ENCODE results near the gene AK3. TPM values are rescaled to one million over a fixed set of nuclear protein-coding genes. Genes with fewer than 3 reads are reported as not detected.

Gene AK3
- total and polyA plus RNA-seq, 2 experiments from 2014 or later: 62.8 to 80.4 TPM

- WGBS, 2 experiments (ENCODE audit: low coverage in 1 of 2, low lambda C conversion rate in 2 of 2, missing lambda C conversion rate in 2 of 2): 29 to 34% methylated on average over 1 of the region's 1 CpG
- no peaks in the 10 kb centered on the region for H3K9me2 ChIP-seq (ENCODE audit: insufficient read depth)
- TF ChIP-seq EZH2phosphoT487 (IDR thresholded peaks at IDR 0.05; ENCODE audit: insufficient read depth, low read depth): no peak
- TF ChIP-seq EZH2 (IDR thresholded peaks at IDR 0.05; ENCODE audit: insufficient read depth, poor library complexity, severe bottlenecking): no peak
- H3K4me3 ChIP-seq: no peak overlapping the region
- no peaks in the 10 kb centered on the region for H4K20me1 ChIP-seq (ENCODE audit: insufficient read depth)
- H3K79me2 ChIP-seq (ENCODE audit: insufficient read depth): peaks cover 86% of the 10 kb centered on the region
- H3K27ac ChIP-seq: no peak overlapping the region
- H3K4me1 ChIP-seq (ENCODE audit: insufficient read depth): peaks cover 25% of the 10 kb centered on the region
- no peak for DNase-seq
- no peaks in the 10 kb centered on the region for H3K9me3 ChIP-seq (ENCODE audit: low read depth)
- in situ Hi-C loops (cut with MboI): no loop called here
- H3K27me3 ChIP-seq (replicated peaks; ENCODE audit: insufficient read depth): no peaks in the 10 kb centered on the region
- H2AFZ ChIP-seq: no peak overlapping the region
- peaks cover 37% of the 10 kb centered on the region for H3K36me3 ChIP-seq (ENCODE audit: low read depth)
- H3K9ac ChIP-seq: no peak overlapping the region
- H3K4me2 ChIP-seq (ENCODE audit: unreplicated experiment): no peak overlapping the region
- peaks cover 38% of the 10 kb centered on the region for H3F3A ChIP-seq (ENCODE audit: insufficient read depth)
Observed at GRCh38 chr9:4686584-4686983, 54.4 kb downstream of the AK3 start.

- in situ Hi-C loops (cut with MboI): no loop called here
- H3F3A ChIP-seq (ENCODE audit: insufficient read depth): peaks cover 39% of the 10 kb centered on the region
- no peak overlapping the region for H3K4me2 ChIP-seq (ENCODE audit: unreplicated experiment)
- DNase-seq: no peak
- H3K27ac ChIP-seq: no peak overlapping the region
- WGBS, 2 experiments (ENCODE audit: low coverage in 1 of 2, low lambda C conversion rate in 2 of 2, missing lambda C conversion rate in 2 of 2): 84 to 92% methylated on average over 4 of the region's 4 CpGs
- TF ChIP-seq EZH2phosphoT487 (IDR thresholded peaks at IDR 0.05; ENCODE audit: insufficient read depth, low read depth) (no peak), EZH2 (IDR thresholded peaks at IDR 0.05; ENCODE audit: insufficient read depth, poor library complexity, severe bottlenecking) (no peak)
- peaks cover 25% of the 10 kb centered on the region for H3K4me1 ChIP-seq (ENCODE audit: insufficient read depth)
- H3K27me3 ChIP-seq (replicated peaks; ENCODE audit: insufficient read depth): no peaks in the 10 kb centered on the region
- no peak overlapping the region for H2AFZ ChIP-seq
- no peaks in the 10 kb centered on the region for H3K9me2 ChIP-seq (ENCODE audit: insufficient read depth)
- no peak overlapping the region for H3K9ac ChIP-seq
- H4K20me1 ChIP-seq (ENCODE audit: insufficient read depth): no peaks in the 10 kb centered on the region
- H3K36me3 ChIP-seq (ENCODE audit: low read depth): peaks cover 34% of the 10 kb centered on the region
- no peak overlapping the region for H3K4me3 ChIP-seq
- H3K79me2 ChIP-seq (ENCODE audit: insufficient read depth): peaks cover 86% of the 10 kb centered on the region
- H3K9me3 ChIP-seq (ENCODE audit: low read depth): no peaks in the 10 kb centered on the region
Observed at GRCh38 chr9:4686112-4686511, 54.9 kb downstream of the AK3 start.

- no peak overlapping the region for H2AFZ ChIP-seq
- peaks cover 88% of the 10 kb centered on the region for H3K79me2 ChIP-seq (ENCODE audit: insufficient read depth)
- TF ChIP-seq EZH2phosphoT487 (IDR thresholded peaks at IDR 0.05; ENCODE audit: insufficient read depth, low read depth): no peak
- no peak for TF ChIP-seq EZH2 (IDR thresholded peaks at IDR 0.05; ENCODE audit: insufficient read depth, poor library complexity, severe bottlenecking)
- no peaks in the 10 kb centered on the region for H4K20me1 ChIP-seq (ENCODE audit: insufficient read depth)
- in situ Hi-C loops (cut with MboI): no loop called here
- peaks cover 26% of the 10 kb centered on the region for H3K36me3 ChIP-seq (ENCODE audit: low read depth)
- no peak overlapping the region for H3K27ac ChIP-seq
- 94 to 95% methylated on average over 4 of the region's 4 CpGs for whole genome bisulfite sequencing, 2 experiments (ENCODE audit: low coverage in 1 of 2, low lambda C conversion rate in 2 of 2, missing lambda C conversion rate in 2 of 2)
- H3K9ac ChIP-seq: no peak overlapping the region
- H3K9me2 ChIP-seq (ENCODE audit: insufficient read depth): no peaks in the 10 kb centered on the region
- no peaks in the 10 kb centered on the region for H3K9me3 ChIP-seq (ENCODE audit: low read depth)
- no peak overlapping the region for H3K4me3 ChIP-seq
- H3K27me3 ChIP-seq (replicated peaks; ENCODE audit: insufficient read depth): no peaks in the 10 kb centered on the region
- no peak overlapping the region for H3K4me2 ChIP-seq (ENCODE audit: unreplicated experiment)
- peaks cover 38% of the 10 kb centered on the region for H3F3A ChIP-seq (ENCODE audit: insufficient read depth)
- DNase-seq: no peak
- H3K4me1 ChIP-seq (ENCODE audit: insufficient read depth): peaks cover 24% of the 10 kb centered on the region
Observed at GRCh38 chr9:4684820-4685219, 56.2 kb downstream of the AK3 start.

GRCh38 chr9:4680750-4681149, 60.3 kb downstream of the AK3 start:
- Histone ChIP-seq H3K36me3 (ENCODE audit: low read depth) (peaks cover 10% of the 10 kb centered on the region), H3K4me2 (ENCODE audit: unreplicated experiment) (peak overlapping the region; percentile 95), H3K79me2 (ENCODE audit: insufficient read depth) (peaks cover 61% of the 10 kb centered on the region), H2AFZ (peak overlapping the region; percentile 82; the same call in 1 of the 2 replicates), H3K9me3 (ENCODE audit: low read depth) (no peaks in the 10 kb centered on the region), H3K4me1 (ENCODE audit: insufficient read depth) (peaks cover 18% of the 10 kb centered on the region), H3K9ac (peak overlapping the region; percentile 93), H3K27me3 (replicated peaks; ENCODE audit: insufficient read depth) (no peaks in the 10 kb centered on the region), H3K9me2 (ENCODE audit: insufficient read depth) (no peaks in the 10 kb centered on the region), H3K4me3 (peak overlapping the region; percentile 80), H3F3A (ENCODE audit: insufficient read depth) (peaks cover 30% of the 10 kb centered on the region), H4K20me1 (ENCODE audit: insufficient read depth) (no peaks in the 10 kb centered on the region), H3K27ac (peak overlapping the region; percentile 91)
- 46 to 48% methylated on average over 2 of the region's 2 CpGs for WGBS, 2 experiments (ENCODE audit: low coverage in 1 of 2, low lambda C conversion rate in 2 of 2, missing lambda C conversion rate in 2 of 2)
- DNase-seq: peak; percentile 83
- in situ Hi-C loops (cut with MboI): no loop called here
- TF ChIP-seq EZH2 (IDR thresholded peaks at IDR 0.05; ENCODE audit: insufficient read depth, poor library complexity, severe bottlenecking) (no peak), EZH2phosphoT487 (IDR thresholded peaks at IDR 0.05; ENCODE audit: insufficient read depth, low read depth) (no peak)

GRCh38 chr9:4680173-4680525, 60.9 kb downstream of the AK3 start:
- TF ChIP-seq EZH2 (IDR thresholded peaks at IDR 0.05; ENCODE audit: insufficient read depth, poor library complexity, severe bottlenecking) (no peak), EZH2phosphoT487 (IDR thresholded peaks at IDR 0.05; ENCODE audit: insufficient read depth, low read depth) (no peak)
- no peaks in the 10 kb centered on the region for H4K20me1 ChIP-seq (ENCODE audit: insufficient read depth)
- no peaks in the 10 kb centered on the region for H3K9me3 ChIP-seq (ENCODE audit: low read depth)
- peak overlapping the region; percentile 91 for H3K27ac ChIP-seq
- peak overlapping the region; percentile 80 for H3K4me3 ChIP-seq
- 2% methylated on average over 10 of the region's 10 CpGs for WGBS, 2 experiments (ENCODE audit: low coverage in 1 of 2, low lambda C conversion rate in 2 of 2, missing lambda C conversion rate in 2 of 2)
- H3K9me2 ChIP-seq (ENCODE audit: insufficient read depth): no peaks in the 10 kb centered on the region
- DNase-seq: peak; percentile 53
- peaks cover 4% of the 10 kb centered on the region; the same call in 1 of the 2 replicates for H3K36me3 ChIP-seq (ENCODE audit: low read depth)
- peaks cover 22% of the 10 kb centered on the region for H3K4me1 ChIP-seq (ENCODE audit: insufficient read depth)
- peak overlapping the region; percentile 95 for H3K4me2 ChIP-seq (ENCODE audit: unreplicated experiment)
- peaks cover 31% of the 10 kb centered on the region for H3F3A ChIP-seq (ENCODE audit: insufficient read depth)
- in situ Hi-C loops (cut with MboI): no loop called here
- peak overlapping the region; percentile 93 for H3K9ac ChIP-seq
- H3K27me3 ChIP-seq (replicated peaks; ENCODE audit: insufficient read depth): no peaks in the 10 kb centered on the region
- peaks cover 55% of the 10 kb centered on the region for H3K79me2 ChIP-seq (ENCODE audit: insufficient read depth)
- peak overlapping the region; percentile 82 for H2AFZ ChIP-seq
